HG03066 (cell line): ENCODE results near the gene HADH.

Experiments
- ATAC-seq: cut with Tn5 transposase; IDR thresholded peaks from one replicate; pipeline ENCODE4 v1.9.1; 2021; ENCODE audit warnings: low read depth; ENCODE audit not compliant: unreplicated experiment

Gene HADH

GRCh38 chr4:108054025-108054638 is 64.4 kb downstream of the HADH start:
- no peak for ATAC-seq

- ATAC-seq, result no peak
Measured at GRCh38 chr4:108055787-108056186, 66.1 kb downstream of the HADH start.

DNA sequence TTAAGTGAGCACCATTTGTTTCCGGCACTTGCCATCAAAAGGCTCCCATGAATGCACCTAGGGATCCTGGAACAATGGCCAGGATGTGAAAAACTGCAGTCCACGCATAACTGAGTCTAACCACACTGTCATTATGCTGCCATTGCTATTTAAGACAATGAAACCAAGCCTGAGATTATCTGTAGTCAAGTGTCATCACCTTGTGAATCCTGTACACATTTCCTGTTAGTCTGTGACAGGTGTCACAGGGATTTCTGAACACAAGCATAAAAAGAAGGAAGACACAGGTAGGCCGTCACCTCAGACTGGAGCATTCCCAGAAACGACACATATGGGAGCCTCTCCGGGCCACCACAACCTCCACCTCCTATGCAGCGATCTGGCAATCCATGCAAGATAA is 66.7 kb downstream of the HADH start:
- no peak for ATAC-seq

DNA sequence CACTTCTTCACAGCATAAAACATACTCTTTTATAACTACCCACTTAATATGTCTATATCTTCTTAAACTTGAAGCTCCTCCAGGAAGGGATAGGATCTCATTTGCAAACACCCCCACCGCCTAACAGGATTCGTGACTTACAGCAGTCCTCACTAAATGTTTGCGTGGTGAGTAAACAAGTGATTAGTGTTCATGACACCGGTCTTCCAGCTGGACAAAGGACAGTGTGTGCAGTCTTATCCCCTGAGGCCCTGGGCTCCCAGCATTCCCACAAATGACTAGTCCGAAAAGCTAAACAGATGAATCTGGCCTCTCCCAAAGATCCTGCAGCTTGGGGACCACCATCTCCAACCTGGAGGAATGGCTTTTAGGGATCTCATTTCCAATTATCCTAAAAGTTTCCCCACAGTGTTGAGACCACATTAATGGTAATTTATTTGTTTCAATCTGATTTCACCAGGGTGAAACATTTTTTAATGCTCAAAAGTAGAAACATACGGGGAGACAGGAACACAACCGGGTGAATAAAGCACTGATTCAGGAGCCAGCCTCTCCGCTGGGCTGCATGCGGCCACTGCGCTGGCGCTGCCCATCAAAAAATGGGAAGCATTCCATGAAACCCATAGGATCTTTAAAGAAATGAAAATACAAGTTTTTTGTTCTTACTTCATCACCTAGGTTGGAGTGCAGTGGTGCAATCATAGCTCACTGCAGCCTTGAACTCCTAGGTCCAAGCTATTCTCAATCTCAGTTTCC is 69.2 kb downstream of the HADH start:
- no peak for ATAC-seq

- no peak for ATAC-seq
Measured at GRCh38 chr4:108060164-108060563, 70.5 kb downstream of the HADH start.

DNA sequence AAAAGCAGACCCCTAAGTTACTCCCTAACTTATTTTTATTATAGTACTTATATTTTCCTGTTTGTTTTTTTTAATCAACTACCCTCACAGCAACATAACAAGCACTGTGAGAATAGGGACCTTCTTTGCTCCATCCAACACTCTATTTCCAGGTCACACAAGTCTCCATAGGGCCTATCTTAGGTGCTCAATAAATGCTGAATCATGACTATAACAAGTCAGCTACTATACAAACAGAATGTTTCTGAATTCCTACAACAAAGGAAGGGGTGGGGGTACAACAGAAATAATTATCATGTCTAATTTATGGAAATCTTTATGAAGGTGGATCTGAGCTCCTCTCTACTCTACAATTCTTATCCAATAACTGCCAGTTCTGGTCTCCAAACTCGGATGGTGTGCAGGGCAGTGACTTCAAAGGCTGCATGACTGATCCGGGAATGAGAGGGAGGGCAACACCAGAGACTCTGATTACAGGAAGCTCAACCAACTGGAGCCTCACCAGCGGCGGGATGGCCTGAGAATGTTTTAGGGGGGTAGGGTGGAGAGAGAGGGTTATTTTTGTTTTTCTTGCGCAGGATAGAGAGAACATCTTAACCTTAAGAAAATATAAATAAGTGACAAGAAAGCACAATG is 71.1 kb downstream of the HADH start:
- ATAC-seq, result no peak

GRCh38 chr4:108068442-108068841 is 78.8 kb downstream of the HADH start:
- ATAC-seq, result no peak

GRCh38 chr4:108070775-108071174 is 81.1 kb downstream of the HADH start:
- no peak for ATAC-seq

DNA sequence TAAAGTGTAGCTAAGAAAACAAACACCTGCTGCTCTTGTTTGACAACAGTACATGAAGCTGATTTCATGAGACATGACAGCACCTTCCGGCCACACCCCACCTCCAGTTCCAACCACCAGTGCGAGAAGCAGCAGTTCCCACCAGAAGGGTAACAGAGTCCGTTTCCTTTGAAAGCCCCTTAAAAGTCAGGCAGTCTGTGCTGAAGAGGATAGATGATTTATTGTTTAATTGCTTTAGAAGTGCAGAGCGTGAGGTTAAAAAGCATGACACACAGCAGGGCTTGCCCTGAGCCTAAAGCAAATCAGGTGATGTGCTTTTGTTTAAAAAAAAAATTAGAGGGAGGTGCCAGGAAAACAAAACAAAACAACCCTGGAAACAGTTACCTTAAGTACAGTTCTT is 82.6 kb downstream of the HADH start:
- no peak for ATAC-seq

DNA sequence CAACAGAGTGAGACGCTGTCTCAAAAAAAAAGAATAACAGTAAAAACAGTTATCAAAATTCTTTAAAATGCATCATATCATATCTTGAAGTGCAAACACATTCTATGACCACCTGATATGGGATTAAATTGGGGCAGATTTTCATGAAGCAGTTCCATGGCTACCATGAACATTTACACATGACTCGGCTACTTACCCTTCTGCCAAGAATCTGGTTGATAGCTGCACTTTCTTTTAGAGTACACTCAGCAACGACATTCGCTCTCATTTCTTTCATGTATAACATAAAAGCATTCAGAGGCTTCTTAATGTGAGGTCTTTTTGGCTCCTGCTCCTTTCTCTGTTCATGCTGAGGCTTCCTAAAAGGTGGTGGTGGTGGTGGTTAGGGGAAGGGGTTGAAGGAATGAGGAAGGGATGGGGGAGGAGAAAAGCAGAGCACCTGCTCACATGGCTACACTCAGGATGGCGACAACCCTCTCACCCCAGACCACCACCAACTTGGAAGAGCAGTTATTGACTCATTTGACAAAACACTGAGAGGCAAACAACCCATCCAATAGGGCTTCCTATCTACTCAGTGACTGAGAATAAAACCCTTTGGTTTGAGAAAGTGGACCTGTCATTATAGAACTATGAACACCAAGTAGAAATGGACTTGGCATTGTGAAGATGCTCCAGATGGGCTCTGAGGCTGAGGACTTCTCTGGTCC is 88.5 kb downstream of the HADH start:
- no peak for ATAC-seq

- no peak for ATAC-seq
Measured at GRCh38 chr4:108080747-108081146, 91.1 kb downstream of the HADH start.

- no peak for ATAC-seq
Measured at GRCh38 chr4:108081256-108081655, 91.6 kb downstream of the HADH start.
